ENCODE results near the gene LIPT2. TPM values are rescaled to one million over a fixed set of nuclear protein-coding genes. Genes with fewer than 3 reads are reported as not detected.

Gene LIPT2
- total and polyA plus RNA-seq, 7 donors, result 1.2 to 3.9 (median 3.2) TPM

- Histone ChIP-seq H3K27ac (peak within 1 kb of the TSS in 3 of 4 donors; percentile 31 to 63 (median 58)), H3K27me3 (no peaks in the 10 kb centered on the region), H3K4me3 (peak within 1 kb of the TSS; percentile 40 to 69 (median 60)), H3K36me3 (no peaks in the 10 kb centered on the region), H3K9me3 (no peaks in the 10 kb centered on the region), H3K4me1 (peaks cover 0 to 15% (median 10%) of the 10 kb centered on the region in 4 donors)
- DNase-seq, result peak; percentile 70
- TF ChIP-seq POLR2AphosphoS5 (IDR thresholded peaks at IDR 0.05) (no peak), EP300 (IDR thresholded peaks at IDR 0.05) (no peak), CTCF (IDR thresholded peaks at IDR 0.05) (no peak)
- intact Hi-C loops (cut with DNase I), result no loop called here
- WGBS, 2 donors, result 2 to 9% methylated on average over 62 of the region's 62 CpGs
Measured at GRCh38 chr11:74466916-74467885, 26.3 kb downstream of the LIPT2 start, which contains the start of gene KCNE3. Gene KCNE3, minus strand, starts transcription at chr11:74467549. Its CDS starts 9,986 bp downstream, at chr11:74457563.

GRCh38 chr11:74465291-74465708 is 28.2 kb downstream of the LIPT2 start:
- intact Hi-C loops (cut with DNase I), result no loop called here
- no peaks in the 10 kb centered on the region for H3K36me3 ChIP-seq
- no peaks in the 10 kb centered on the region for H3K9me3 ChIP-seq
- H3K4me3 ChIP-seq, result no peak overlapping the region
- TF ChIP-seq POLR2AphosphoS5 (IDR thresholded peaks at IDR 0.05) (no peak), EP300 (IDR thresholded peaks at IDR 0.05) (no peak), POLR2A (IDR thresholded peaks at IDR 0.05) (no peak), CTCF (IDR thresholded peaks at IDR 0.05) (no peak)
- no peak for DNase-seq
- H3K27me3 ChIP-seq, result no peaks in the 10 kb centered on the region
- 19 to 67% methylated on average over 2 of the region's 2 CpGs for WGBS, 2 donors
- H3K27ac ChIP-seq, result no peak overlapping the region
- peaks cover 0 to 22% (median 16%) of the 10 kb centered on the region in 4 donors for H3K4me1 ChIP-seq

- peaks cover 0 to 26% (median 19%) of the 10 kb centered on the region in 4 donors for H3K4me1 ChIP-seq
- H3K36me3 ChIP-seq, result no peaks in the 10 kb centered on the region
- no peaks in the 10 kb centered on the region for H3K27me3 ChIP-seq
- 29 to 73% methylated on average over 1 of the region's 1 CpG for WGBS, 2 donors
- H3K9me3 ChIP-seq, result no peaks in the 10 kb centered on the region
- no peak for TF ChIP-seq EP300 (IDR thresholded peaks at IDR 0.05)
- TF ChIP-seq CTCF (IDR thresholded peaks at IDR 0.05), result no peak
- TF ChIP-seq POLR2A (IDR thresholded peaks at IDR 0.05), result no peak
- TF ChIP-seq POLR2AphosphoS5 (IDR thresholded peaks at IDR 0.05), result no peak
- no peak overlapping the region for H3K27ac ChIP-seq
- DNase-seq, result no peak
- no peak overlapping the region for H3K4me3 ChIP-seq
- intact Hi-C loops (cut with DNase I), result no loop called here
Measured at GRCh38 chr11:74464746-74465145, 28.8 kb downstream of the LIPT2 start.

- Histone ChIP-seq H3K27me3 (no peaks in the 10 kb centered on the region), H3K27ac (no peak overlapping the region), H3K4me3 (no peak overlapping the region), H3K36me3 (no peaks in the 10 kb centered on the region), H3K9me3 (no peaks in the 10 kb centered on the region), H3K4me1 (peaks cover 0 to 26% (median 19%) of the 10 kb centered on the region in 4 donors)
- TF ChIP-seq CTCF (IDR thresholded peaks at IDR 0.05), result no peak
- TF ChIP-seq POLR2A (IDR thresholded peaks at IDR 0.05), result no peak
- no peak for TF ChIP-seq POLR2AphosphoS5 (IDR thresholded peaks at IDR 0.05)
- no peak for TF ChIP-seq EP300 (IDR thresholded peaks at IDR 0.05)
- 80 to 92% methylated on average over 1 of the region's 1 CpG for WGBS, 2 donors
- intact Hi-C loops (cut with DNase I), result no loop called here
- no peak for DNase-seq
Measured at GRCh38 chr11:74463216-74463615, 30.3 kb downstream of the LIPT2 start.

All from sigmoid colon (tissue), 7 donors.